Measurements from ENCODE around the gene YIF1B.
A peak's percentile ranks its signal among the peaks of the same experiment; 100 is the strongest.

Gene YIF1B

GRCh38 chr19:38307076-38307475 is 8.7 kb downstream of the YIF1B start:
- peaks cover 31% of the 10 kb centered on the region for H3K36me3 ChIP-seq (ENCODE audit: low read depth)
- ATAC-seq (ENCODE audit: low read depth) (no peak), DNase-seq (ENCODE audit: low spot score) (no peak)
- peaks cover 10% of the 10 kb centered on the region for H3K4me1 ChIP-seq (ENCODE audit: insufficient read depth, poor library complexity, severe bottlenecking)
- TF ChIP-seq CTCF (IDR thresholded peaks at IDR 0.05; ENCODE audit: poor library complexity, severe bottlenecking) = no peak
- no peak overlapping the region for H3K4me3 ChIP-seq (ENCODE audit: severe bottlenecking)
- H3K27ac ChIP-seq (ENCODE audit: poor library complexity, severe bottlenecking) = no peak overlapping the region
- no peaks in the 10 kb centered on the region for H3K9me3 ChIP-seq (ENCODE audit: severe bottlenecking)
- no peaks in the 10 kb centered on the region for H3K27me3 ChIP-seq (ENCODE audit: insufficient read depth, poor library complexity, severe bottlenecking)

- DNase-seq (ENCODE audit: low spot score) (no peak), ATAC-seq (ENCODE audit: low read depth) (no peak)
- no peaks in the 10 kb centered on the region for H3K27me3 ChIP-seq (ENCODE audit: insufficient read depth, poor library complexity, severe bottlenecking)
- TF ChIP-seq CTCF (IDR thresholded peaks at IDR 0.05; ENCODE audit: poor library complexity, severe bottlenecking) = no peak
- H3K9me3 ChIP-seq (ENCODE audit: severe bottlenecking) = no peaks in the 10 kb centered on the region
- peaks cover 15% of the 10 kb centered on the region for H3K4me1 ChIP-seq (ENCODE audit: insufficient read depth, poor library complexity, severe bottlenecking)
- no peak overlapping the region for H3K4me3 ChIP-seq (ENCODE audit: severe bottlenecking)
- peaks cover 31% of the 10 kb centered on the region for H3K36me3 ChIP-seq (ENCODE audit: low read depth)
- H3K27ac ChIP-seq (ENCODE audit: poor library complexity, severe bottlenecking) = peak overlapping the region; percentile 96
These were observed 9.5 kb downstream of the YIF1B start for GRCh38 chr19:38306236-38306635.

DNA sequence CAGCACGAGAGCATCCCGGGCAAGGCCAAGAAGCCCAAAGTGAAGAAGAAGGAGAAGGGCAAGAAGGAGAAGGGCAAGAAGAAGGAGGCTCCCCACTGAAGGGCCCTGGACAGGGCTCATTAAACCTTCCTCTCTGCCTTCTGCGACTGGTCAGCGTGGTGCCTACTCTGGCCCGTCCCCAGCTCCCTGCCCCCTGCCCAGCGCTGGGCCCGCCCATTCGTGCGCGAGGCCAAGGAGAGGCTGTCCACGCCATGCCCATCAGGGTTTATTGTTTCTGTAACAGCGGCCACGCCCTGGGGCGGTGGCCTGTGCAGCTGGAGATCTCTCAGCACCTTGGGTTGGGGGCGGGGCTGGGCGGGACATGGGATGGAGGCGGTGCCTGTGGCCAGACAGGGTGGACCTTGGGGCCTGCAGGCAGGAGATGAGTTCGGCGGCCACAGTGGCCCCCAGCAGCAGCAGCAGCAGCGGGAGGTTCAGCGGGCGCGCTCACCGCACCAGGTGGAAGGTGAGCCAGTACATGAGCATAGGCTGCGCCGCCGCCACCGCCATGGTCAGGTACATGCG is 10.8 kb downstream of the YIF1B start:
- peak overlapping the region; percentile 96 for H3K27ac ChIP-seq (ENCODE audit: poor library complexity, severe bottlenecking)
- no peaks in the 10 kb centered on the region for H3K27me3 ChIP-seq (ENCODE audit: insufficient read depth, poor library complexity, severe bottlenecking)
- ATAC-seq (ENCODE audit: low read depth) (peak; percentile 59), DNase-seq (ENCODE audit: low spot score) (peak; percentile 96)
- peak overlapping the region; percentile 53 for H3K4me3 ChIP-seq (ENCODE audit: severe bottlenecking)
- H3K4me1 ChIP-seq (ENCODE audit: insufficient read depth, poor library complexity, severe bottlenecking) = peaks cover 23% of the 10 kb centered on the region
- peaks cover 31% of the 10 kb centered on the region for H3K36me3 ChIP-seq (ENCODE audit: low read depth)
- H3K9me3 ChIP-seq (ENCODE audit: severe bottlenecking) = no peaks in the 10 kb centered on the region
- TF ChIP-seq CTCF (IDR thresholded peaks at IDR 0.05; ENCODE audit: poor library complexity, severe bottlenecking) = no peak

- H3K27me3 ChIP-seq (ENCODE audit: insufficient read depth, poor library complexity, severe bottlenecking) = no peaks in the 10 kb centered on the region
- H3K27ac ChIP-seq (ENCODE audit: poor library complexity, severe bottlenecking) = peak overlapping the region; percentile 96
- no peaks in the 10 kb centered on the region for H3K9me3 ChIP-seq (ENCODE audit: severe bottlenecking)
- H3K4me3 ChIP-seq (ENCODE audit: severe bottlenecking) = peak overlapping the region; percentile 53
- ATAC-seq (ENCODE audit: low read depth) (no peak), DNase-seq (ENCODE audit: low spot score) (no peak)
- TF ChIP-seq CTCF (IDR thresholded peaks at IDR 0.05; ENCODE audit: poor library complexity, severe bottlenecking) = no peak
- H3K36me3 ChIP-seq (ENCODE audit: low read depth) = peaks cover 31% of the 10 kb centered on the region
- H3K4me1 ChIP-seq (ENCODE audit: insufficient read depth, poor library complexity, severe bottlenecking) = peaks cover 29% of the 10 kb centered on the region
These were observed 11.3 kb downstream of the YIF1B start for GRCh38 chr19:38304352-38304865.

Measured in RWPE2 (cell line).